Hippocampal formation (tissue), 2 donors: ENCODE results near the gene KLHL15.
"Not testable (repeated sequence)": the region's sequence is repeated elsewhere in the genome, so short reads cannot be mapped to it uniquely, and the experiment has no call there.

ENCODE experiments used
- DNase-seq, 2 donors: peaks; one replicate each; lab custom pipeline; 2025; lab: John Stamatoyannopoulos, UW

Gene KLHL15

GRCh38 chrX:24018809-24019208, 8.2 kb downstream of the KLHL15 start:
- no peak for DNase-seq

GRCh38 chrX:24017674-24018073, 9.3 kb downstream of the KLHL15 start:
- no peak for DNase-seq

- no peak for DNase-seq
Measured at GRCh38 chrX:24014388-24015018, 12.5 kb downstream of the KLHL15 start.

GRCh38 chrX:24012266-24012665, 14.7 kb downstream of the KLHL15 start:
- no peak for DNase-seq

- DNase-seq: no peak
Measured at GRCh38 chrX:24005867-24006266, 21.1 kb downstream of the KLHL15 start.

GRCh38 chrX:24005028-24005427, 22.0 kb downstream of the KLHL15 start:
- no peak for DNase-seq

- no peak for DNase-seq
Measured at GRCh38 chrX:24002792-24003191, 24.2 kb downstream of the KLHL15 start.

GRCh38 chrX:24002167-24002566, 24.8 kb downstream of the KLHL15 start:
- no peak for DNase-seq

GRCh38 chrX:23999671-24000070, 27.3 kb downstream of the KLHL15 start:
- DNase-seq: no peak

GRCh38 chrX:23993012-23993633, 33.9 kb downstream of the KLHL15 start:
- DNase-seq: no peak

GRCh38 chrX:23992431-23992830, 34.6 kb downstream of the KLHL15 start:
- DNase-seq: no peak

GRCh38 chrX:23990455-23990854, 36.5 kb downstream of the KLHL15 start:
- DNase-seq: no peak

GRCh38 chrX:23989689-23990088, 37.3 kb downstream of the KLHL15 start:
- DNase-seq: no peak

- no peak for DNase-seq
Measured at GRCh38 chrX:23982891-23983290, 44.1 kb downstream of the KLHL15 start.

- DNase-seq: no peak
Measured at GRCh38 chrX:23981711-23982110, 45.3 kb downstream of the KLHL15 start.

GRCh38 chrX:23981222-23981621, 45.8 kb downstream of the KLHL15 start:
- no peak for DNase-seq

GRCh38 chrX:23980011-23980441, 47.0 kb downstream of the KLHL15 start:
- DNase-seq: no peak

- DNase-seq: no peak
Measured at GRCh38 chrX:23978491-23978890, 48.5 kb downstream of the KLHL15 start.

- not testable (repeated sequence) for DNase-seq
Measured at GRCh38 chrX:23965630-23966029, 61.4 kb downstream of the KLHL15 start.

GRCh38 chrX:23964191-23964590, 62.8 kb downstream of the KLHL15 start:
- no peak for DNase-seq

- no peak for DNase-seq
Measured at GRCh38 chrX:23959781-23960180, 67.2 kb downstream of the KLHL15 start.

GRCh38 chrX:23954396-23954795, 72.6 kb downstream of the KLHL15 start:
- DNase-seq: no peak

- no peak for DNase-seq
Measured at GRCh38 chrX:23953908-23954269, 73.1 kb downstream of the KLHL15 start.
